ENCODE data around the gene XRN1. TPM values are rescaled to one million over a fixed set of nuclear protein-coding genes. Genes with fewer than 3 reads are reported as not detected.
A peak's percentile ranks its signal among the peaks of the same experiment; 100 is the strongest.
"Not testable (repeated sequence)": the region's sequence is repeated elsewhere in the genome, so short reads cannot be mapped to it uniquely, and the experiment has no call there.

XRN1 gene
- total and polyA plus RNA-seq, 11 donors: 3.8 to 35.5 (median 17.3) TPM

GRCh38 chr3:142337994-142338393 is 109.8 kb downstream of the XRN1 start:
- Histone ChIP-seq H3K4me3 (no peak overlapping the region), H3K9me3 (peaks cover 0 to 32% (median 4%) of the 10 kb centered on the region in 12 donors), H3K4me1 (peaks cover 0 to 14% (median 0%) of the 10 kb centered on the region in 12 donors), H3K36me3 (peaks cover 0 to 80% (median 57%) of the 10 kb centered on the region in 9 donors), H3K27me3 (no peaks in the 10 kb centered on the region), H3K27ac (peak overlapping the region in 1 of 12 donors; percentile 65)
- intact Hi-C loops (cut with DNase I): no loop called here
- WGBS, 4 donors: 70 to 76% (median 74%) methylated on average over 3 of the region's 3 CpGs
- ATAC-seq (peak; percentile 20 to 84 (median 62)), DNase-seq (no peak)
- TF ChIP-seq POLR2A (IDR thresholded peaks at IDR 0.05): no peak
- TF ChIP-seq CTCF (IDR thresholded peaks at IDR 0.05): no peak

GRCh38 chr3:142332390-142332789 is 115.4 kb downstream of the XRN1 start:
- H3K9me3 ChIP-seq: no peaks in the 10 kb centered on the region
- TF ChIP-seq POLR2A (IDR thresholded peaks at IDR 0.05): no peak
- no peak for TF ChIP-seq CTCF (IDR thresholded peaks at IDR 0.05)
- H3K27me3 ChIP-seq: no peaks in the 10 kb centered on the region
- DNase-seq (no peak), ATAC-seq (no peak)
- H3K27ac ChIP-seq: no peak overlapping the region
- 94 to 98% (median 96%) methylated on average over 2 of the region's 2 CpGs for WGBS, 4 donors
- intact Hi-C loops (cut with DNase I): no loop called here
- peaks cover 0 to 86% (median 79%) of the 10 kb centered on the region in 9 donors for H3K36me3 ChIP-seq
- H3K4me3 ChIP-seq: no peak overlapping the region
- H3K4me1 ChIP-seq: peaks cover 0 to 5% (median 0%) of the 10 kb centered on the region in 12 donors

GRCh38 chr3:142324275-142324953 is 123.4 kb downstream of the XRN1 start:
- H3K9me3 ChIP-seq; ATAC-seq; H3K4me1 ChIP-seq; H3K27me3 ChIP-seq; H3K27ac ChIP-seq; intact Hi-C loops (cut with DNase I); H3K4me3 ChIP-seq; DNase-seq: not testable (repeated sequence)
- H3K36me3 ChIP-seq: peaks cover 0 to 44% (median 29%) of the 10 kb centered on the region in 9 donors
- WGBS, 4 donors: 92 to 100% (median 98%) methylated on average over 1 of the region's 1 CpG

- Histone ChIP-seq H3K4me3 (no peak overlapping the region), H3K27me3 (no peaks in the 10 kb centered on the region), H3K4me1 (peaks cover 0 to 6% (median 0%) of the 10 kb centered on the region in 12 donors), H3K9me3 (peaks cover 0 to 4% (median 0%) of the 10 kb centered on the region in 12 donors), H3K36me3 (peaks cover 0 to 51% (median 35%) of the 10 kb centered on the region in 9 donors), H3K27ac (no peak overlapping the region)
- WGBS, 4 donors: 96 to 99% (median 97%) methylated on average over 3 of the region's 3 CpGs
- intact Hi-C loops (cut with DNase I): no loop called here
- DNase-seq (no peak), ATAC-seq (no peak)
- TF ChIP-seq CTCF (IDR thresholded peaks at IDR 0.05) (no peak), POLR2A (IDR thresholded peaks at IDR 0.05) (no peak)
Observed at GRCh38 chr3:142319912-142320311, 127.9 kb downstream of the XRN1 start.

Measured in heart left ventricle (tissue), 16 donors.